ENCODE measurements around the gene SENP3. TPM values are rescaled to one million over a fixed set of nuclear protein-coding genes. Genes with fewer than 3 reads are reported as not detected.

The SENP3 gene
- total and polyA plus RNA-seq, 2 of the 13 experiments (the other 11 are each of a cell fraction or from before 2014, with no cell fraction given) = 55.8 to 75.4 TPM

GRCh38 chr17:7548585-7549400 lies 12.9 kb upstream of the SENP3 start, which contains the start of gene TNFSF12:
Gene TNFSF12 (plus strand): TSS chr17:7549058. CDS start chr17:7549154, 96 bp downstream.
- ChIA-PET CTCF (ENCODE audit: low intra/inter-chr PET ratio, low total read pairs) (no interaction called here), POLR2A (interaction anchor here (0.8 to 3.9 kb wide), 4 partner anchors 9 to 198 kb away, joined by 3 to 18 read pairs (median 6); partner anchors contain the start of gene TNFSF13)
- H2AFZ ChIP-seq (ENCODE audit: low read length) = peak within 1 kb of the TSS; percentile 17
- DNase-seq (ENCODE audit: low spot score) (no peak), ATAC-seq (peak; percentile 75), FAIRE-seq (no peak)
- in situ Hi-C loops (cut with HindIII; ENCODE audit: extremely low pct_ligation_motif_present, low pct_unique_long_range_greater_than_20kb) (no loop called here), intact Hi-C loops (cut with micrococcal nuclease; ENCODE audit: unreplicated experiment) (no loop called here)
- H3K27me3 ChIP-seq (ENCODE audit: control insufficient read depth in 1 of 2, insufficient read depth in 2 of 2, low read length in 2 of 2) = peaks cover 0 to 3% of the 10 kb centered on the region in 2 experiments; a peak in 3 of 5 replicates
- peaks cover 61% of the 10 kb centered on the region for H3K4me1 ChIP-seq (ENCODE audit: insufficient read depth, low read length)
- H3K4me3 ChIP-seq (replicated peaks in 1 of 3; ENCODE audit: insufficient read depth in 1 of 3, low read depth in 2 of 3, low read length in 3 of 3) = peak within 1 kb of the TSS; percentile 55 to 70 (median 65)
- WGBS (ENCODE audit: low lambda C conversion rate) = 17% methylated on average over 16 of the region's 65 CpGs
- no TSS peak for BruUV-seq (replicated peaks)
- H3K9ac ChIP-seq (ENCODE audit: insufficient read depth, low read depth, low read length) = peak within 1 kb of the TSS; percentile 23
- no peaks in the 10 kb centered on the region for H3K36me3 ChIP-seq (replicated peaks in 1 of 2; ENCODE audit: control insufficient read depth in 1 of 2, insufficient read depth in 2 of 2, low read length in 2 of 2)
- H3K9me3 ChIP-seq (ENCODE audit: low read length) = no peaks in the 10 kb centered on the region
- no peaks in the 10 kb centered on the region for H3K79me2 ChIP-seq (ENCODE audit: insufficient read depth, low read length)
- H4K20me1 ChIP-seq (ENCODE audit: insufficient read depth, low read length) = no peaks in the 10 kb centered on the region
- H3K4me2 ChIP-seq (ENCODE audit: low read depth, low read length) = peak within 1 kb of the TSS; percentile 65
- H3K27ac ChIP-seq (ENCODE audit: extremely low read length, insufficient read depth, low read length) = no peak within 1 kb of the TSS
- TF ChIP-seq YEATS4 (CRISPR knock-in tag; IDR thresholded peaks at IDR 0.05; ENCODE audit: borderline replicate concordance) = 0 out of 2 replicates have a peak, but pooled peaks have one; percentile 37
- no peak for TF ChIP-seq NFYC (CRISPR knock-in tag; IDR thresholded peaks at IDR 0.05)
- no peak for TF ChIP-seq U2AF1 (optimal IDR thresholded peaks at IDR 0.05; ENCODE audit: low read depth, low read length)
- TF ChIP-seq HINFP (CRISPR knock-in tag; IDR thresholded peaks at IDR 0.05; ENCODE audit: low read depth) = 0 out of 2 replicates have a peak, but pooled peaks have one; percentile 17
- no peak for TF ChIP-seq XRCC5 (optimal IDR thresholded peaks at IDR 0.05; ENCODE audit: low read length)
- 0 out of 2 replicates have a peak, but pooled peaks have one; percentile 30 for TF ChIP-seq CSRNP1 (CRISPR knock-in tag; IDR thresholded peaks at IDR 0.05)
- TF ChIP-seq, protein P1, sequence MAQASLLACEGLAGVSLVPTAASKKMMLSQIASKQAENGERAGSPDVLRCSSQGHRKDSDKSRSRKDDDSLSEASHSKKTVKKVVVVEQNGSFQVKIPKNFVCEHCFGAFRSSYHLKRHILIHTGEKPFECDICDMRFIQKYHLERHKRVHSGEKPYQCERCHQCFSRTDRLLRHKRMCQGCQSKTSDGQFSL (CRISPR knock-in tag; IDR thresholded peaks at IDR 0.05) = peak; percentile 23; the same call in 1 of the 2 replicates
- no peak for TF ChIP-seq FOXA3 (CRISPR knock-in tag; IDR thresholded peaks at IDR 0.05)
- peak; percentile 93 for TF ChIP-seq HNRNPLL (IDR thresholded peaks at IDR 0.05; ENCODE audit: low read depth, low read length, poor library complexity, severe bottlenecking)
- no peak for TF ChIP-seq U2AF2 (IDR thresholded peaks at IDR 0.05; ENCODE audit: low read depth, low read length)
- TF ChIP-seq, protein P2, sequence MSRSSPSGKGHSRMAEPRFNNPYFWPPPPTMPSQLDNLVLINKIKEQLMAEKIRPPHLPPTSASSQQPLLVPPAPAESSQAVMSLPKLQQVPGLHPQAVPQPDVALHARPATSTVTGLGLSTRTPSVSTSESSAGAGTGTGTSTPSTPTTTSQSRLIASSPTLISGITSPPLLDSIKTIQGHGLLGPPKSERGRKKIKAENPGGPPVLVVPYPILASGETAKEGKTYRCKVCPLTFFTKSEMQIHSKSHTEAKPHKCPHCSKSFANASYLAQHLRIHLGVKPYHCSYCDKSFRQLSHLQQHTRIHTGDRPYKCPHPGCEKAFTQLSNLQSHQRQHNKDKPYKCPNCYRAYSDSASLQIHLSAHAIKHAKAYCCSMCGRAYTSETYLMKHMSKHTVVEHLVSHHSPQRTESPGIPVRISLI (CRISPR knock-in tag; IDR thresholded peaks at IDR 0.05; ENCODE audit: borderline replicate concordance) = no peak
- no peak for TF ChIP-seq SP1 (IDR thresholded peaks at IDR 0.05)
- TF ChIP-seq SP1 (CRISPR knock-in tag; IDR thresholded peaks at IDR 0.05) = no peak
- no peak for TF ChIP-seq MAFG (CRISPR knock-in tag; IDR thresholded peaks at IDR 0.05)
- TF ChIP-seq ZNF24 (IDR thresholded peaks at IDR 0.05) = no peak
- TF ChIP-seq ZKSCAN8 (CRISPR knock-in tag; IDR thresholded peaks at IDR 0.05; ENCODE audit: borderline replicate concordance) = no peak
- peak; percentile 45; the same call in 1 of the 2 replicates for TF ChIP-seq POLR2G (IDR thresholded peaks at IDR 0.05; ENCODE audit: low read depth, low read length)
- TF ChIP-seq ZFP62 (CRISPR knock-in tag; IDR thresholded peaks at IDR 0.05) = no peak
